GM12892 (cell line): Measurements from ENCODE around the gene RAB6B.

Source experiments
- POLR2A ChIP-seq: IDR thresholded peaks from 2 replicates; pipeline ENCODE4 v1.6.1; 2011; ENCODE audit warnings: low read depth, low read length, control low read depth
- POLR2AphosphoS5 ChIP-seq: IDR thresholded peaks from 2 replicates; pipeline ENCODE4 v1.6.1; 2011; ENCODE audit warnings: low read depth, low read length, control low read depth
- TAF1 ChIP-seq: IDR thresholded peaks from 2 replicates; pipeline ENCODE4 v1.6.1; 2011; ENCODE audit warnings: low read depth, mild to moderate bottlenecking, control low read depth, low read length, borderline replicate concordance

- TF ChIP-seq POLR2A (no peak), POLR2AphosphoS5 (no peak), TAF1 (no peak)
Observed at GRCh38 chr3:133835961-133836360, 59.7 kb downstream of the RAB6B start.
